HepG2 (cell line): ENCODE results near the gene KIFC1. TPM values are rescaled to one million over a fixed set of nuclear protein-coding genes. Genes with fewer than 3 reads are reported as not detected.
A peak's percentile ranks its signal among the peaks of the same experiment; 100 is the strongest.

Experiments
- ATF6 ChIP-seq: sonication (generic); formaldehyde crosslinking; conservative IDR thresholded peaks from 2 replicates; pipeline ENCODE4 v1.4.0; 2020; ENCODE audit warnings: missing genetic modification reagents
- CEBPB ChIP-seq: IDR thresholded peaks from 2 replicates; pipeline ENCODE4 v1.6.1; 2011; ENCODE audit warnings: low read depth, low read length, improper control_type of control experiment, borderline replicate concordance
- HNRNPK ChIP-seq: fragments of 200-400 bp; formaldehyde crosslinking; IDR thresholded peaks from 2 replicates; pipeline ENCODE4 v1.6.1; 2018; ENCODE audit warnings: low read length, low read depth, moderate library complexity, mild to moderate bottlenecking; ENCODE audit not compliant: poor library complexity, severe bottlenecking
- HNRNPLL ChIP-seq: fragments of 200-400 bp; formaldehyde crosslinking; IDR thresholded peaks from 2 replicates; pipeline ENCODE4 v1.6.1; 2017; ENCODE audit warnings: mild to moderate bottlenecking, low read depth, low read length; ENCODE audit not compliant: poor library complexity, severe bottlenecking
- KDM5B ChIP-seq: sonication (generic); formaldehyde crosslinking; IDR thresholded peaks from 2 replicates; pipeline ENCODE4 v1.4.0; 2020; ENCODE audit warnings: missing genetic modification reagents, mild to moderate bottlenecking, borderline replicate concordance
- MTA1 ChIP-seq: sonication (generic); formaldehyde crosslinking; IDR thresholded peaks from 2 replicates; pipeline ENCODE4 v1.4.0; 2020; ENCODE audit warnings: missing genetic modification reagents, mild to moderate bottlenecking, borderline replicate concordance
- NCOA5 ChIP-seq: sonication (generic); formaldehyde crosslinking; IDR thresholded peaks from 2 replicates; pipeline ENCODE4 v1.4.0; 2020; ENCODE audit warnings: missing genetic modification reagents
- PHF20 ChIP-seq: sonication (generic); formaldehyde crosslinking; IDR thresholded peaks from 2 replicates; pipeline ENCODE4 v1.5.0; 2020; ENCODE audit warnings: mild to moderate bottlenecking, missing genetic modification reagents
- RCOR2 ChIP-seq: IDR thresholded peaks from 2 replicates; pipeline ENCODE4 v1.6.1; 2016; ENCODE audit warnings: missing biosample characterization, missing genetic modification reagents
- RFXANK ChIP-seq: IDR thresholded peaks from 2 replicates; pipeline ENCODE4 v1.6.1; 2016
- RFXAP ChIP-seq: sonication (generic); formaldehyde crosslinking; IDR thresholded peaks from 2 replicates; pipeline ENCODE4 v1.4.0; 2020; ENCODE audit warnings: missing genetic modification reagents, borderline replicate concordance
- STAT5B ChIP-seq: sonication (generic); formaldehyde crosslinking; IDR thresholded peaks from 2 replicates; pipeline ENCODE4 v1.4.0; 2020; ENCODE audit warnings: missing genetic modification reagents
- THAP8 ChIP-seq: sonication (generic); formaldehyde crosslinking; IDR thresholded peaks from 2 replicates; pipeline ENCODE4 v1.5.1; 2020; ENCODE audit warnings: missing genetic modification reagents, mild to moderate bottlenecking, borderline replicate concordance
- THRA ChIP-seq: sonication (generic); formaldehyde crosslinking; IDR thresholded peaks from 2 replicates; pipeline ENCODE4 v1.4.0; 2020; ENCODE audit warnings: missing genetic modification reagents, borderline replicate concordance
- TP53 ChIP-seq: sonication (generic); formaldehyde crosslinking; conservative IDR thresholded peaks from 2 replicates; pipeline ENCODE4 v1.4.0; 2020; ENCODE audit warnings: missing genetic modification reagents
- ZBTB26 ChIP-seq: IDR thresholded peaks from 2 replicates; pipeline ENCODE4 v1.6.1; 2016; ENCODE audit warnings: missing compliant biosample characterization, missing genetic modification reagents, borderline replicate concordance
- ZBTB39 ChIP-seq: sonication (generic); formaldehyde crosslinking; IDR thresholded peaks from 2 replicates; pipeline ENCODE4 v1.5.0; 2020; ENCODE audit warnings: missing genetic modification reagents
- ZKSCAN1 ChIP-seq: fragments of 150-350 bp; IDR thresholded peaks from 2 replicates; pipeline ENCODE4 v1.6.1; 2014; ENCODE audit warnings: low read length
- ZMYM2 ChIP-seq: sonication (generic); formaldehyde crosslinking; IDR thresholded peaks from 2 replicates; pipeline ENCODE4 v1.8.0; 2022; ENCODE audit warnings: mild to moderate bottlenecking, missing genetic modification reagents
- ZNF207 ChIP-seq: fragments of 450-650 bp; IDR thresholded peaks from 2 replicates; pipeline ENCODE4 v1.6.1; 2016; ENCODE audit warnings: antibody characterized with exemption, borderline replicate concordance
- ZNF235 ChIP-seq: sonication (generic); formaldehyde crosslinking; IDR thresholded peaks from 2 replicates; pipeline ENCODE4 v1.8.1; 2023; ENCODE audit warnings: mild to moderate bottlenecking, missing genetic modification reagents, borderline replicate concordance
- ZNF260 ChIP-seq: sonication (generic); formaldehyde crosslinking; IDR thresholded peaks from 2 replicates; pipeline ENCODE4 v1.4.0; 2020; ENCODE audit warnings: missing genetic modification reagents, low read depth, mild to moderate bottlenecking, borderline replicate concordance
- polyA plus RNA-seq, 8 experiments: library from polyadenylated mRNA; depleted of rRNA in 3 of 8; stranded (reverse) in 7 of 8; unstranded in 1 of 8; fragments of >200 nt; fragmentation: Illumina TruSeq in 4 of 8; extraction: Trizol in 4 of 8; gene quantifications; 2 replicates each; pipeline versions ENCODE4 v1.2.1 to v1.2.3, GENCODE V29; 2011 to 2016; ENCODE audit warnings: low read depth in 4 of 8, missing spikeins in 1 of 8, mixed read lengths in 1 of 8; ENCODE audit not compliant: insufficient read depth in 1 of 8
- total RNA-seq, 5 experiments: library from RNA; depleted of rRNA; stranded (reverse); fragments of >200 nt; fragmentation: Illumina TruSeq; extraction: Trizol; gene quantifications; 2 replicates each; pipeline ENCODE4 v1.2.3, GENCODE V29; 2016; ENCODE audit warnings: low read depth in 1 of 5

The KIFC1 gene
- total and polyA plus RNA-seq, 2 of the 13 experiments (the other 11 are each of a cell fraction or from before 2014, with no cell fraction given), result 25.0 to 45.5 TPM

GRCh38 chr6:33410050-33410710 lies 18.6 kb downstream of the KIFC1 start (continued):
- TF ChIP-seq THAP8 (CRISPR knock-in tag), result no peak; the same call in 1 of the 2 replicates
- TF ChIP-seq ZKSCAN1, result no peak
- TF ChIP-seq ZMYM2 (CRISPR knock-in tag), result no peak; the same call in 1 of the 2 replicates
- TF ChIP-seq RFXANK (CRISPR knock-in tag), result peak; percentile 88
- no peak for TF ChIP-seq CEBPB
- TF ChIP-seq ZNF207, result no peak
- peak; percentile 81; the same call in 1 of the 2 replicates for TF ChIP-seq MTA1 (CRISPR knock-in tag)
- peak; percentile 93; the same call in 1 of the 2 replicates for TF ChIP-seq KDM5B
- no peak for TF ChIP-seq RCOR2 (CRISPR knock-in tag)
- TF ChIP-seq HNRNPLL, result peak; percentile 88
- TF ChIP-seq STAT5B (CRISPR knock-in tag), result peak; percentile 93
- peak; percentile 44; the same call in 1 of the 2 replicates for TF ChIP-seq ZBTB39 (CRISPR knock-in tag)
- TF ChIP-seq ZNF260 (CRISPR knock-in tag), result no peak
- 0 out of 2 replicates have a peak, but pooled peaks have one; percentile 58 for TF ChIP-seq NCOA5
- TF ChIP-seq PHF20 (CRISPR knock-in tag), result peak; percentile 60; the same call in 1 of the 2 replicates
- TF ChIP-seq ZBTB26, result peak; percentile 85
- peak; percentile 98 for TF ChIP-seq HNRNPK
- TF ChIP-seq ATF6 (CRISPR knock-in tag), result no peak
- no peak; the same call in 1 of the 2 replicates for TF ChIP-seq THRA (CRISPR knock-in tag)
- peak; percentile 97 for TF ChIP-seq RFXAP (CRISPR knock-in tag)
- no peak; the same call in 1 of the 2 replicates for TF ChIP-seq TP53
- peak; percentile 95; the same call in 1 of the 2 replicates for TF ChIP-seq ZNF235
